Panc1 (cell line): Measurements from ENCODE around the gene PDCD10. TPM values are rescaled to one million over a fixed set of nuclear protein-coding genes. Genes with fewer than 3 reads are reported as not detected.

Experiments
- ATAC-seq: fragments of 200-7000 bp; cut with Tn5 transposase; 2 replicates; pipeline ENCODE4 v1.9.1; 2020; ENCODE audit warnings: mild to moderate bottlenecking, moderate library complexity
- BruUV-seq: library from RNA; stranded (reverse); fragments of 400-500 nt; replicated peaks from 2 replicates; lab custom pipeline; 2021; lab: Mats Ljungman, UMichigan
- CTCF ChIA-PET: fragments of 300-600 bp; sonication (Branson Sonifier 250); formaldehyde crosslinking; loops from one replicate; lab custom pipeline; 2022; ENCODE audit warnings: antibody characterized with exemption; lab: Charles Lee
- POLR2A ChIA-PET: fragments of 300-600 bp; sonication (Branson Sonifier 250); formaldehyde crosslinking; loops from one replicate; lab custom pipeline; 2022; ENCODE audit warnings: antibody characterized with exemption; lab: Charles Lee
- DNase-seq: peaks from one replicate; pipeline ENCODE4 v3.0.0-alpha.2; 2010; ENCODE audit warnings: low read depth, low spot score
- H3K27ac ChIP-seq: 2 replicates; pipeline ENCODE4 v1.5.1; 2011; ENCODE audit warnings: mild to moderate bottlenecking, low read length, inconsistent platforms
- H3K27me3 ChIP-seq: fragments of 200-500 bp; sonication (Bioruptor generic); 2 replicates; pipeline ENCODE4 v1.6.0; 2014; ENCODE audit warnings: low read length, inconsistent platforms; ENCODE audit not compliant: control insufficient read depth, insufficient read depth
- H3K36me3 ChIP-seq: fragments of 200-500 bp; sonication (Bioruptor generic); 2 replicates; pipeline ENCODE4 v1.5.1; 2014; ENCODE audit warnings: inconsistent platforms, mild to moderate bottlenecking, low read length, moderate library complexity; ENCODE audit not compliant: control insufficient read depth, insufficient read depth
- H3K4me1 ChIP-seq: 2 replicates; pipeline ENCODE4 v1.5.1; 2011; ENCODE audit warnings: inconsistent platforms, mild to moderate bottlenecking, low read length, moderate library complexity; ENCODE audit not compliant: control insufficient read depth, insufficient read depth
- H3K4me3 ChIP-seq, 2 experiments: 2 replicates each; pipeline ENCODE4 v1.5.1; 2011 to 2012; ENCODE audit warnings: low read depth in 2 of 2, low read length in 2 of 2, mild to moderate bottlenecking in 2 of 2, inconsistent platforms in 1 of 2, moderate library complexity in 1 of 2
- H3K9me3 ChIP-seq: fragments of 200-500 bp; sonication (Bioruptor generic); 2 replicates; pipeline ENCODE4 v1.5.1; 2014; ENCODE audit warnings: low read depth, mild to moderate bottlenecking, inconsistent platforms, low read length, moderate library complexity; ENCODE audit not compliant: control insufficient read depth, insufficient read depth
- POLR2AphosphoS5 ChIP-seq: IDR thresholded peaks from 2 replicates; pipeline ENCODE4 v1.6.1; 2012; ENCODE audit warnings: mild to moderate bottlenecking, low read depth, low read length, moderate library complexity
- SIN3A ChIP-seq: IDR thresholded peaks from 2 replicates; pipeline ENCODE4 v1.6.1; 2012; ENCODE audit warnings: low read depth, mild to moderate bottlenecking, low read length, moderate library complexity, borderline replicate concordance; ENCODE audit not compliant: insufficient read depth
- TCF7L2 ChIP-seq: IDR thresholded peaks from 2 replicates; pipeline ENCODE4 v1.6.1; 2011; ENCODE audit warnings: mild to moderate bottlenecking, low read depth, low read length, inconsistent platforms
- in situ Hi-C: cut with HindIII; loops from 2 replicates; pipeline ENCODE4 v1.10.0; 2016; ENCODE audit warnings: low sequenced_read_pairs, low pct_unique_long_range_greater_than_20kb
- intact Hi-C: fragments of 100-400 bp; cut with micrococcal nuclease; formaldehyde crosslinking; loops from one replicate; pipeline ENCODE4 v1.10.0; 2022; ENCODE audit not compliant: unreplicated experiment
- total RNA-seq: library from RNA; stranded (reverse); gene quantifications from one replicate; pipeline ENCODE4 v1.2.1, GENCODE V29; 2021; ENCODE audit not compliant: unreplicated experiment
- TF ChIP-seq, protein P1 (sequence below): fragments of 450-650 bp; IDR thresholded peaks from 2 replicates; pipeline ENCODE4 v1.5.1; 2017; ENCODE audit warnings: mild to moderate bottlenecking
- TF ChIP-seq, protein P2 (sequence below), 2 experiments: IDR thresholded peaks; 2 replicates each; pipeline ENCODE4 v1.6.1; 2011 to 2012; ENCODE audit warnings: low read depth in 2 of 2, control low read depth in 1 of 2, low read length in 1 of 2, mild to moderate bottlenecking in 1 of 2, moderate library complexity in 1 of 2; ENCODE audit not compliant: insufficient read depth in 1 of 2

Gene PDCD10
- total RNA-seq, 1 experiment from 2014 or later: 83.5 TPM

DNA sequence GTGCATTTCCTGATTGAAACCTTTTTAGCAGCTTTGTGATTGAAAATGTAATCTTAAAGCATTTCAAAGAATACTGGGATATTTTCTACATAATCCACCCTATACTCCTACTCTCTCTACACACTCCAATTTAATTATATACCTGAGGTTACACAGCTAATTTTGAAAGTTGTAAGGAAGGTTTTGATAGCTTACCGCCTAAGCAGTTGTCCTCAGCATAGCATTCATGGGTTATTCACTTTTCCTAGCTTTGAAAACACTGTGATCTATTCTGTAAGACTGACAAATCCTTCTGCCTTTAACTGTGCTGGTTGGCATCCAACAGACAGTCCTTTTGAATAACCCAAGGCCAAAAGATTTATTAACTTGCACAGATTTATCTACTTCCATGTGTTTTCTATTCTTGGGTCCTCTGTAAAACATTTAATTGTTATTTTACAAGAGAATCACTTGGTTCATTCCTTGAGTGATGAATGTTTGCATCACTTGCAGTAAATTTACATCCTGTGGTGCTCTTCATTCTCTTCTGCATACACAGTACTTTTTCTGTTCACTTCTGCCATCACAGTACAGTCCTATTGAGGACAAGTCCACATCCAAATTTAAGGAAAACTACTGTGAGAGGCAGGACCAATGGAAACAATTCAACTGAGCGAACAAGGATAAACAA is 45.7 kb upstream of the PDCD10 start:
- Histone ChIP-seq H3K27me3 (no peaks in the 10 kb centered on the region), H3K36me3 (no peaks in the 10 kb centered on the region), H3K4me3 (no peak overlapping the region), H3K4me1 (no peaks in the 10 kb centered on the region), H3K9me3 (no peaks in the 10 kb centered on the region), H3K27ac (no peak overlapping the region)
- TF ChIP-seq TCF7L2: no peak
- no peak for TF ChIP-seq SIN3A
- TF ChIP-seq, protein P1, sequence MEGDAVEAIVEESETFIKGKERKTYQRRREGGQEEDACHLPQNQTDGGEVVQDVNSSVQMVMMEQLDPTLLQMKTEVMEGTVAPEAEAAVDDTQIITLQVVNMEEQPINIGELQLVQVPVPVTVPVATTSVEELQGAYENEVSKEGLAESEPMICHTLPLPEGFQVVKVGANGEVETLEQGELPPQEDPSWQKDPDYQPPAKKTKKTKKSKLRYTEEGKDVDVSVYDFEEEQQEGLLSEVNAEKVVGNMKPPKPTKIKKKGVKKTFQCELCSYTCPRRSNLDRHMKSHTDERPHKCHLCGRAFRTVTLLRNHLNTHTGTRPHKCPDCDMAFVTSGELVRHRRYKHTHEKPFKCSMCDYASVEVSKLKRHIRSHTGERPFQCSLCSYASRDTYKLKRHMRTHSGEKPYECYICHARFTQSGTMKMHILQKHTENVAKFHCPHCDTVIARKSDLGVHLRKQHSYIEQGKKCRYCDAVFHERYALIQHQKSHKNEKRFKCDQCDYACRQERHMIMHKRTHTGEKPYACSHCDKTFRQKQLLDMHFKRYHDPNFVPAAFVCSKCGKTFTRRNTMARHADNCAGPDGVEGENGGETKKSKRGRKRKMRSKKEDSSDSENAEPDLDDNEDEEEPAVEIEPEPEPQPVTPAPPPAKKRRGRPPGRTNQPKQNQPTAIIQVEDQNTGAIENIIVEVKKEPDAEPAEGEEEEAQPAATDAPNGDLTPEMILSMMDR: no peak
- TF ChIP-seq, protein P2, sequence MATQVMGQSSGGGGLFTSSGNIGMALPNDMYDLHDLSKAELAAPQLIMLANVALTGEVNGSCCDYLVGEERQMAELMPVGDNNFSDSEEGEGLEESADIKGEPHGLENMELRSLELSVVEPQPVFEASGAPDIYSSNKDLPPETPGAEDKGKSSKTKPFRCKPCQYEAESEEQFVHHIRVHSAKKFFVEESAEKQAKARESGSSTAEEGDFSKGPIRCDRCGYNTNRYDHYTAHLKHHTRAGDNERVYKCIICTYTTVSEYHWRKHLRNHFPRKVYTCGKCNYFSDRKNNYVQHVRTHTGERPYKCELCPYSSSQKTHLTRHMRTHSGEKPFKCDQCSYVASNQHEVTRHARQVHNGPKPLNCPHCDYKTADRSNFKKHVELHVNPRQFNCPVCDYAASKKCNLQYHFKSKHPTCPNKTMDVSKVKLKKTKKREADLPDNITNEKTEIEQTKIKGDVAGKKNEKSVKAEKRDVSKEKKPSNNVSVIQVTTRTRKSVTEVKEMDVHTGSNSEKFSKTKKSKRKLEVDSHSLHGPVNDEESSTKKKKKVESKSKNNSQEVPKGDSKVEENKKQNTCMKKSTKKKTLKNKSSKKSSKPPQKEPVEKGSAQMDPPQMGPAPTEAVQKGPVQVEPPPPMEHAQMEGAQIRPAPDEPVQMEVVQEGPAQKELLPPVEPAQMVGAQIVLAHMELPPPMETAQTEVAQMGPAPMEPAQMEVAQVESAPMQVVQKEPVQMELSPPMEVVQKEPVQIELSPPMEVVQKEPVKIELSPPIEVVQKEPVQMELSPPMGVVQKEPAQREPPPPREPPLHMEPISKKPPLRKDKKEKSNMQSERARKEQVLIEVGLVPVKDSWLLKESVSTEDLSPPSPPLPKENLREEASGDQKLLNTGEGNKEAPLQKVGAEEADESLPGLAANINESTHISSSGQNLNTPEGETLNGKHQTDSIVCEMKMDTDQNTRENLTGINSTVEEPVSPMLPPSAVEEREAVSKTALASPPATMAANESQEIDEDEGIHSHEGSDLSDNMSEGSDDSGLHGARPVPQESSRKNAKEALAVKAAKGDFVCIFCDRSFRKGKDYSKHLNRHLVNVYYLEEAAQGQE (IDR thresholded peaks at IDR 0.05; ENCODE audit: insufficient read depth in 1 of 2, low read depth in 2 of 2, low read length in 1 of 2): no peak
- TF ChIP-seq POLR2AphosphoS5: no peak
- in situ Hi-C loops: no loop called here
- no peak for DNase-seq
- no TSS peak for BruUV-seq
- intact Hi-C loops: no loop called here
- POLR2A ChIA-PET: no interaction called here
- CTCF ChIA-PET: no interaction called here
- no peak for ATAC-seq

DNA sequence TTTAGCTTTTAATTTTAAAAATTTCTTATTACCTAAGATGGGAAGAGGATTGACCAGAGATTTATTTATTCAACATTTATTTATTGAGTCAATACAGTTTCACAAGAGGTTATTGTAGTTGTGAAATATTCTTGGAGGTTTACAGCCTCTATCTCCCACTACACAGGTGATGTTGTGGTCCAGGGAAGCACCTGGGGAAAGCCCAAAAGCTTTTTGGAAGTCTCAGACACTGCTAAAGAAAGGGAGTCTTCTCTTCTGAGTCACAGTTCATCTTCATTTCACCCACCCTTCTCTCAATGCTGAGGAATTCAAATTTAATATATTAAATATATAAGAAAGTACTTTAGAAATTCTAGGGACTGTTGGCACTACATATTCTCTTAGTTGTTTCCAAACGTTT is 42.7 kb upstream of the PDCD10 start:
- no TSS peak for BruUV-seq

More for the DNA sequence above, 42.7 kb upstream of the PDCD10 start:
- Histone ChIP-seq H3K9me3 (no peaks in the 10 kb centered on the region), H3K27me3 (no peaks in the 10 kb centered on the region), H3K4me1 (no peaks in the 10 kb centered on the region), H3K4me3 (no peak overlapping the region), H3K27ac (no peak overlapping the region), H3K36me3 (no peaks in the 10 kb centered on the region)
- ATAC-seq (no peak), DNase-seq (no peak)
- in situ Hi-C loops: no loop called here
- POLR2A ChIA-PET: no interaction called here
- intact Hi-C loops: no loop called here
- TF ChIP-seq, protein P2 (IDR thresholded peaks at IDR 0.05; ENCODE audit: insufficient read depth in 1 of 2, low read depth in 2 of 2, low read length in 1 of 2): no peak
- TF ChIP-seq POLR2AphosphoS5 (no peak), SIN3A (no peak), TCF7L2 (no peak)
- TF ChIP-seq, protein P1: no peak
- CTCF ChIA-PET: no interaction called here
